Adrenal gland (tissue), 12 donors: Measurements from ENCODE around the gene FHOD3. TPM values are rescaled to one million over a fixed set of nuclear protein-coding genes. Genes with fewer than 3 reads are reported as not detected.

Experiments used
- DNase-seq, 7 donors: peaks; one replicate each; pipeline ENCODE4 v3.0.0-alpha.2; 2019 to 2020
- H3K27ac ChIP-seq, 5 donors: fragments of 200-600 bp; sonication (generic) in 4 of 5; 1 replicate in 3 of 5; 2 replicates in 2 of 5; pipeline versions ENCODE4 v1.5.1 to v1.8.0; 2016 to 2020; ENCODE audit warnings: mild to moderate bottlenecking in 1 of 5
- H3K27me3 ChIP-seq: fragments of 200-600 bp; 2 replicates; pipeline ENCODE4 v1.8.0; 2021
- H3K36me3 ChIP-seq, 2 donors: fragments of 200-600 bp; replicated peaks in 1 of 2; 1 replicate in 1 of 2; 2 replicates in 1 of 2; pipeline versions ENCODE4 v1.5.1 to v1.8.0; 2018 to 2022
- H3K4me1 ChIP-seq, 2 donors: fragments of 200-600 bp; replicated peaks in 1 of 2; 1 replicate in 1 of 2; 2 replicates in 1 of 2; pipeline versions ENCODE4 v1.5.1 to v1.8.0; 2018 to 2021
- H3K4me3 ChIP-seq, 4 donors: fragments of 200-600 bp; sonication (generic) in 3 of 4; one replicate each; pipeline ENCODE4 v1.5.1; 2016 to 2018
- H3K9me3 ChIP-seq, 3 donors: fragments of 200-600 bp; sonication (generic) in 1 of 3; replicated peaks in 1 of 3; 1 replicate in 2 of 3; 2 replicates in 1 of 3; pipeline versions ENCODE4 v1.5.1 to v1.8.0; 2016 to 2021
- POLR2A ChIP-seq, 2 donors: fragments of 450-650 bp; IDR thresholded peaks; one replicate each; pipeline ENCODE4 v1.6.1; 2017; ENCODE audit warnings: antibody characterized with exemption in 2 of 2, mild to moderate bottlenecking in 2 of 2, moderate library complexity in 1 of 2
- WGBS, 4 donors: extraction: QIAGEN DNeasy Blood & Tissue Kit in 2 of 4; methylation state at CpG; one replicate each; pipeline versions ENCODE4 v1.1.5 to v1.1.7; 2013 to 2017; 5-methylcytosine and 5-hydroxymethylcytosine counted together
- intact Hi-C, 2 donors: fragments of 100-400 bp; cut with DNase I; formaldehyde crosslinking; loops; one replicate each; pipeline versions ENCODE4 v1.14.1 to v1.15.0; 2022 to 2023
- polyA plus RNA-seq, 3 donors: library from polyadenylated mRNA; stranded (reverse); fragments of 200-250 nt in 2 of 3; fragments of 350-450 nt in 1 of 3; fragmentation: Illumina TruSeq in 1 of 3; extraction: RNeasy Lipid Tissue Mini Kit (QIAGEN cat#74804) in 1 of 3; gene quantifications; one replicate each; pipeline ENCODE4 v1.2.3, GENCODE V29; 2013 to 2014
- total RNA-seq, 9 donors: library from RNA; depleted of rRNA in 4 of 9; stranded (reverse); fragments of >200 nt in 4 of 9; fragments of 120-200 nt in 1 of 9; fragmentation: NEBNext Ultra II Directional in 1 of 9; extraction: Animal tissue kit (Norgen Biotek cat#: 25700) in 1 of 9; gene quantifications; one replicate each; pipeline versions ENCODE4 v1.1.0 to v1.2.4, GENCODE V29; 2013 to 2023
- TF ChIP-seq, protein P1 (sequence below), 6 experiments: fragments of 450-650 bp in 4 of 6; fragments of 200-600 bp in 2 of 6; sonication (generic) in 1 of 6; IDR thresholded peaks; 1 replicate in 5 of 6; 2 replicates in 1 of 6; pipeline versions ENCODE4 v1.5.1 to v1.8.0; 2016 to 2021; ENCODE audit warnings: antibody characterized with exemption in 6 of 6, mild to moderate bottlenecking in 2 of 6, moderate library complexity in 1 of 6
- donor health status: healthy with polysubstance abuse.
- donor health status: Bipolar disorder and iron deficiency.
- donor health status: DM: yes; HTN: yes; CAD: no.
- donor health status: DM: no; HTN: no; CAD: no.
- donor health status: DM: no; HTN: no; CAD: no.
- donor health status: DM: yes; HTN: yes; CAD: no.

FHOD3 gene
- total and polyA plus RNA-seq, 12 donors: 17.5 to 87.9 (median 48.5) TPM

DNA sequence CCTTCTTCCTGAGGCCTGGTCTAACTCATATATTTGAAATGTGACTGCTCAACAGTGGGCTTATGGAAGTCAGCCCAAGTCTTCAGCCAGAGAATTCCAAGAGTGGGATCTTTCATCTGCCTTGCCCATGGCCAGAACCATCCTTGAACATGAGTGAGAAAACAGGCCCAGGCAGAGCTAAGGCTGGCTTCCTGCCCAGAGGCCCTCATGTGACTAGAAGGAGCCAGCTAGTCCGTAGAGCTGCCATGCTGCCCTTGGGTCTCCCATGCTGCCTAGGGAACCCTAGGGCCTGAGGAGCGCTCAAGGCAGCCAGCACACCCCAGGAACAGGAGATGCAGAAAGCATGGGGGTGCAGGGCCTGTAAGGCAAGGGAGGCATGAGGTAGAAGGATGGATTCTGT, 203.6 kb downstream of the FHOD3 start:
- H3K36me3 ChIP-seq: no peaks in the 10 kb centered on the region
- no peaks in the 10 kb centered on the region for H3K9me3 ChIP-seq
- WGBS, 4 donors: 75 to 89% (median 78%) methylated on average over 1 to 2 of the region's 2 CpGs; no CpG with 5 or more reads in 1 of the 4 donors
- no peak overlapping the region for H3K27ac ChIP-seq
- H3K4me1 ChIP-seq: no peaks in the 10 kb centered on the region
- intact Hi-C loops: no loop called here
- DNase-seq: peak in 6 of 7 donors; percentile 21 to 43 (median 37)
- TF ChIP-seq, protein P1, sequence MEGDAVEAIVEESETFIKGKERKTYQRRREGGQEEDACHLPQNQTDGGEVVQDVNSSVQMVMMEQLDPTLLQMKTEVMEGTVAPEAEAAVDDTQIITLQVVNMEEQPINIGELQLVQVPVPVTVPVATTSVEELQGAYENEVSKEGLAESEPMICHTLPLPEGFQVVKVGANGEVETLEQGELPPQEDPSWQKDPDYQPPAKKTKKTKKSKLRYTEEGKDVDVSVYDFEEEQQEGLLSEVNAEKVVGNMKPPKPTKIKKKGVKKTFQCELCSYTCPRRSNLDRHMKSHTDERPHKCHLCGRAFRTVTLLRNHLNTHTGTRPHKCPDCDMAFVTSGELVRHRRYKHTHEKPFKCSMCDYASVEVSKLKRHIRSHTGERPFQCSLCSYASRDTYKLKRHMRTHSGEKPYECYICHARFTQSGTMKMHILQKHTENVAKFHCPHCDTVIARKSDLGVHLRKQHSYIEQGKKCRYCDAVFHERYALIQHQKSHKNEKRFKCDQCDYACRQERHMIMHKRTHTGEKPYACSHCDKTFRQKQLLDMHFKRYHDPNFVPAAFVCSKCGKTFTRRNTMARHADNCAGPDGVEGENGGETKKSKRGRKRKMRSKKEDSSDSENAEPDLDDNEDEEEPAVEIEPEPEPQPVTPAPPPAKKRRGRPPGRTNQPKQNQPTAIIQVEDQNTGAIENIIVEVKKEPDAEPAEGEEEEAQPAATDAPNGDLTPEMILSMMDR (IDR thresholded peaks at IDR 0.05): no peak
- TF ChIP-seq POLR2A (IDR thresholded peaks at IDR 0.05): no peak
- H3K4me3 ChIP-seq: no peak overlapping the region
- no peaks in the 10 kb centered on the region for H3K27me3 ChIP-seq

DNA sequence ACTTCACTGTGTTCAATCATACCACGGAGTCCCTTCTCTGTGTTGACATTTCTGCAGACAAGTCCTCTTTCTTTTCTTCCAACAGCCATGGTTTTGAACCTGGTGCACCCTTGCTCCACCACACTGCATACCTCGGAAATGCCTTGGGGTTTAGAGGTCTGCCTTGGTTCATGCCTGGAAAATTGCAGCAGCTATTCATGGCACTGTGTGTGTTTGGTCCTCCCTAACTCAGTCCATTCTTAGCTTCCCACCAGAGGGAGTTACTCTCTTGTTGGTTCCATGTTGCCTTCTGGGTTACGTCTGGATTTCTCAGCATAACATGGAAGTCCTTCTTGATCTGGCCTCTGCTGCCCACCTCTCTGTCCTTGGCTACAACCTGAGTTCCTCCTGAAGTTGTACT, 206.0 kb downstream of the FHOD3 start:
- no peak for DNase-seq
- no peaks in the 10 kb centered on the region for H3K9me3 ChIP-seq
- WGBS, 4 donors: 75 to 95% (median 85%) methylated on average over 3 of the region's 3 CpGs
- H3K4me1 ChIP-seq: no peaks in the 10 kb centered on the region
- no peaks in the 10 kb centered on the region for H3K36me3 ChIP-seq
- TF ChIP-seq, protein P1 (IDR thresholded peaks at IDR 0.05): no peak
- TF ChIP-seq POLR2A (IDR thresholded peaks at IDR 0.05): no peak
- H3K4me3 ChIP-seq: no peak overlapping the region
- H3K27ac ChIP-seq: no peak overlapping the region
- intact Hi-C loops: no loop called here
- H3K27me3 ChIP-seq: no peaks in the 10 kb centered on the region

DNA sequence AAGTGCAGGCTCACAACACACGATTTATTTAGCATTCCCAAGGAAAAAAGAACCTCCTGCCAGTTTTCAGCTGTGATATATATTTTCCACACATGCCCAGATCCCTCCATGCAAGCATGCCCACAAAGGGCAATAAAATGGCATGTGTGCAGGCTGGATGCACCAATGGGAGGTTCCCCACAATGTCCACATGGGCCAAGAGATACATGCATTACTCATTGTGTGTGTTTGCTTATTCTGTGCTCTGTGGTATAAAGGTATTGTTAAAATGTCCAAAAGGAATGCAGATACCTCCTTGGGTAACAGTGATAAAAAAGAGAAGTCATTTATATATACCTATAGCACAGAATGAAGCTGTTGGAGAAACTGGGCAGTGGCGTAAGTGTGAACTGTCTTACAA, 207.4 kb downstream of the FHOD3 start:
- Histone ChIP-seq H3K36me3 (no peaks in the 10 kb centered on the region), H3K27me3 (no peaks in the 10 kb centered on the region), H3K4me3 (no peak overlapping the region), H3K4me1 (no peaks in the 10 kb centered on the region), H3K9me3 (no peaks in the 10 kb centered on the region), H3K27ac (no peak overlapping the region)
- no peak for DNase-seq
- intact Hi-C loops: no loop called here
- WGBS, 4 donors: 82 to 91% (median 85%) methylated on average over 2 of the region's 2 CpGs
- no peak for TF ChIP-seq POLR2A (IDR thresholded peaks at IDR 0.05)
- TF ChIP-seq, protein P1 (IDR thresholded peaks at IDR 0.05): no peak

DNA sequence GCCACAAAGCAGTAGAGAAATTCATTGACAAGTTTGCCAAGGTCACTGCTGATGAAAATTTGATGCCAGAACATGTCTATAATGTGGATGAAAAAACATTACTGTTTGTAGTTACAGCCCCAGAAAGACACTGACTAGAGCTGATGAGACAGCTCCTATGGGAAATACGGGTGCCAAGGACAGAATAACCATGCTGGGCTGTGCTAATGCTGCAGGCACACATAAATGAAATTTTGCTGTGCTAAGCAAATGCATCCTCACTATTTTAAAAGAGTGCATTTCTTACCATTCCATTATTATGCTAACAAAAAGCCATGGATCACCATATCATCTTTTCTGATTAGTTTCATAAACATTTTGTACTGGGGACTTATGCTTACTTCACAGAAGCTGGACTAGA, 208.2 kb downstream of the FHOD3 start:
- 76 to 88% (median 83%) methylated on average over 1 of the region's 1 CpG for WGBS, 4 donors
- intact Hi-C loops: no loop called here

More for the DNA sequence above, 208.2 kb downstream of the FHOD3 start:
- H3K36me3 ChIP-seq: no peaks in the 10 kb centered on the region
- TF ChIP-seq, protein P1 (IDR thresholded peaks at IDR 0.05): no peak
- TF ChIP-seq POLR2A (IDR thresholded peaks at IDR 0.05): no peak
- H3K27me3 ChIP-seq: no peaks in the 10 kb centered on the region
- no peaks in the 10 kb centered on the region for H3K9me3 ChIP-seq
- no peak overlapping the region for H3K4me3 ChIP-seq
- H3K4me1 ChIP-seq: no peaks in the 10 kb centered on the region
- DNase-seq: no peak
- H3K27ac ChIP-seq: no peak overlapping the region
